Activated CD4-positive, alpha-beta T cell treated with anti-CD3 and anti-CD28 coated beads, Interleukin-2, Interleukin-4, amounts not matched to agents 100 ng/mL and 50 ng/mL, durations not matched to agents 16 hours and 8 hours (primary cell): ENCODE measurements around the gene GPX7.

Experiments
- DNase-seq: peaks from one replicate; pipeline ENCODE4 v3.0.0-alpha.2; 2020; ENCODE audit warnings: low spot score

GPX7 gene

GRCh38 chr1:52629667-52630066, 27.5 kb downstream of the GPX7 start:
- DNase-seq: no peak

- no peak for DNase-seq
Observed at GRCh38 chr1:52631759-52632331, 29.7 kb downstream of the GPX7 start.

GRCh38 chr1:52632732-52633290, 30.6 kb downstream of the GPX7 start, which contains the start of gene SHISAL2A:
TSS of gene SHISAL2A (plus strand) at chr1:52633168. CDS start at chr1:52633494, 326 bp downstream.
- peak; percentile 38 for DNase-seq

- DNase-seq: no peak
Observed at GRCh38 chr1:52633291-52633754, 31.2 kb downstream of the GPX7 start.

GRCh38 chr1:52634111-52634510, 31.9 kb downstream of the GPX7 start:
- DNase-seq: peak; percentile 17

- DNase-seq: no peak
Observed at GRCh38 chr1:52635321-52636089, 33.3 kb downstream of the GPX7 start.

DNA sequence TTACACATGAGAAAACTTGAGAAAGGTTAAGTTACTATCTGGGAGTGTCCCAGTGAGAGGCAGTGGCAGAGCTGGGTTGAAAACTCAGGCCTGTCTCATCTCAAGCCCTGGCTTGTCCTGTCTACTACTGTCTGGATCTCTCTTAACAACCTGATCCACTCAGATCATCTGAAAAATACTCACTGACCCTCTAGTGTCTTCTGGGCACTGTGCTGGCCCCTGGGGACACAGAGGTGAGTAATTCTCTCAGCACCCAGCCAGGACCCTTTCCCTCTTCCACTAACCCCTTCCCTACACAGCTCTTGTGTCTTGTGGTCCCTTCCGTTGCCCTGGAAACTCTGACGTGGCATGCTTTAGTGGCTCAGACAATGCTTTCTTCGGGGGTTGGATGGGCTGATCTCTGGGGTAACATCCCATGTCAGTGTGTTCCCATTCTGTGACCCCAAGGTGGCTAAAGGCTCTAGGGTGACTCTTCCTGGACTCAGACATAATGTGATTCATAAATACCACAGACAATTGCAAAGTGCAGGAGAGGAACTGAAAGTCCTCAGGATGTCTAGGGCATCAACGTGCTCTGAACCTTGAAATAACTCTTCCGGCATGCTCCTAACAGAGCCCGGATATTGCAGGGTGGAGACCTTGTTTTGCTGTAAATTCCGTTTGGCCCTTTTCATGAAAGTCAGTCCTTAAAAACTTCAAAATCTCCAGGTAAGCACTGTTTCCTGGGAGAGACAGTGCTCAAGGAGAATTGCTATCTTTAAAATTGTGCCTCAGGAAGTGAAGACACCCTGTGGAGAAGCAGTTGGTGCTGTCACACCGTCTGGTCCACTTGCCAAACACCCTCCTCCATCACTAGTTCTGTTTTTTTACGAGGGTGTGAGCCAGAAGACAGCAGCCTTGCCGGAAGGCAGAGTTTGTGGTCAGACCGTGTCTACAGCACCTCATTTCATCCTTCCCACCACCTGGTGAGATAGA, 34.8 kb downstream of the GPX7 start:
- peak; percentile 59 for DNase-seq

DNA sequence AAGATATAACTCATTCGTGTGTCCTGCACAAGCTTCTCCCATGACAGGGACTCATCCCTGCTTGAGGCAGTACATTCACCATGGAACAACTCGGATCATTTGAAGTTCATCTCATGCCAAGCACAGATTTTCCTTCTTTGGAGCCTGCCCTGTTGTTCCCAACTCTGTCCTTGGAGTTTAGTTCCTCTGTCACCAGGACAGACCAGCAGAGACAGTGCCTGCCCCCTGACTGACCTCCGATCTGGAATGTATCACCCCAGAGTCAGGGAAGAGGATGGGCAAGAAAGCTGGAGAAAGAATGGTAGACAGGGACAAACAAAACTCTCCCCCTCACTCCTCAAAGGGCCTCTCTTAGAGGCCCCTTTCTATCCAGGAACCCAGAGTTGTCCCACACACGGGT, 35.8 kb downstream of the GPX7 start:
- no peak for DNase-seq

DNA sequence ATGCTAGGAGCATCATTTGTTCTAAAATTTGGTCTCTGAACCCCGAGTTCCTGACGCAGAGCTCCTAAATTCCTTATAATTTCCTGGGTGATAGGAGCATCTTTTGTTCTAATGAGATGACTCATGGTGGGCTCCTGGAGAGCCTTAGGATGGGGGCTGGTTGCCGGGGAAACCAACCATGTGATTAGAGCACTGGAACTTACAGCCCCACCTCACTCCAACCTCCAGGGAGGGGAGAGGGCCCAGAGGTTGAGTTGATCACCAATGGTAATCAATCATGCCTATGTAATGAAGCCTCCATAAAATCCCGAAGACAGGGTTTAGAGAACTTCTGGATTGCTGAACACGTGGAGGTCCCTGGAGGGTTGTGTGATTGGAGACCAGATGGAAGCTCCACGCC, 38.5 kb downstream of the GPX7 start:
- DNase-seq: no peak

DNA sequence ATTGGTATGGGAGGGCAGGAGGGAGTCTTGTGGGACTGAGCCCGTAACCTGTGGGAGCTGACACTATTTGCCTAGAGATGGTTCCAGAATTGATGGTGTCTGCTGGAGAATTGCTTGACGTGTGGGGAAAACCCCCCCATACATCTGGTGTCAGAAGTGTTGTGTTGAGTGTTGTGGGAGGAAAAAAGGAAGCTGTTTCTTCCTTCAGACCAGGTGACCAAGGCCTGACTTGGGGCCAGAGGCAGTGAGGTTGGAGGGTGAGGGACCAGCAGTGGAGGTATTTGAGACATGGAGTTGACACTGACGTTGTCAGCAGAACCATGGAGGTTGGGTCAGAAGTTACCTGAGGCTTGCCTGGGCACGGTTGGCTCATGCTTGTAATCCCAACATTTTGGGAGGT, 39.1 kb downstream of the GPX7 start:
- no peak for DNase-seq

DNA sequence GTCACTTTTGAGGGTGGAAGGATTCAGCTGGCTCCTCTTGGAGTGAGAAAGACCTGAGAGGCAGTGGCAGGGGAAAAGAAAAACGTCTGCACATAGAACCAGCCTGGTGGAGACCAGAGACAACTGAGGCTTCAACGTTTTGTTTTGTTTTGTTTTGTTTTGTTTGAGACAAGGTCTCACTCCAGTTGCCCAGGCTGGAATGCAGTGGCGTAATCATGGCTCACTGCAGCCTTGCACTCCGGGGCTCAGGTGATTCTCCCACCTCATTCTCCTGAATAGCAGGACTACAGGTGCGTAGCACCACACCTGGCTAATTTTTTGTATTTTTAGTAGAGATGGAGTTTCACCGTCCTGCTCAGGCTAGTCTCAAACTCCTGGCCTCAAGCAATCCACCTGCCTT, 43.1 kb downstream of the GPX7 start:
- DNase-seq: no peak

DNA sequence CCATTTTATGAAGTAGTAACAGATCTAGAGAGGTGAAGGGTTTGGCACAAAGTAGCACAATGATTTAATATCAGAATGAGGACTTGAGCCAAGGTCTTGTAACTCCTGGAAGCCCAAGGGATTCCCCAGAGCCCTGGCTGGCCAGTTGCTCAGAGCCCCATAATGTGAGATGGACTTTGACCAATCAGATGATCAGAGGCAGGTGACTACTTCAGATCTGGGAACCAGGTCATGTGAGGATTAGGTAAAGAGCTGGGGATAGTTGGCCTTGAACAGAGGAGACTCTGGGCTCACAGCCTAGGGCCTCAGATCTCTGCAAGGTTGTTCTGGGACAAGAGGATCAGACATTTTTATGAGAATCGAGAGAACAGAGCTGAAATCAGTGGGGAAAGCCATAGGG, 49.7 kb downstream of the GPX7 start:
- DNase-seq: no peak

GRCh38 chr1:52653207-52653849, 51.2 kb downstream of the GPX7 start:
- DNase-seq: no peak

- no peak for DNase-seq
Observed at GRCh38 chr1:52654063-52654462, 51.9 kb downstream of the GPX7 start.

- DNase-seq: no peak
Observed at GRCh38 chr1:52657702-52658101, 55.5 kb downstream of the GPX7 start.
